Measurements from ENCODE around the gene TLR2. TPM values are rescaled to one million over a fixed set of nuclear protein-coding genes. Genes with fewer than 3 reads are reported as not detected.

Gene TLR2
- total RNA-seq, 4 donors from 2014 or later: 8.4 to 13.1 (median 10.1) TPM

GRCh38 chr4:153728151-153728550 is 44.1 kb downstream of the TLR2 start:
- no peak overlapping the region for H3K27ac ChIP-seq
- WGBS: 94% methylated on average over 5 of the region's 5 CpGs
- no peak for DNase-seq (ENCODE audit: low spot score in 2 of 2)

GRCh38 chr4:153728660-153729059 is 44.6 kb downstream of the TLR2 start:
- no peaks in the 10 kb centered on the region for H3K27me3 ChIP-seq
- no peaks in the 10 kb centered on the region for H3K4me1 ChIP-seq
- no peaks in the 10 kb centered on the region for H3K9me3 ChIP-seq
- no peak for DNase-seq (ENCODE audit: low spot score in 2 of 2)
- H3K27ac ChIP-seq: no peak overlapping the region
- no peak overlapping the region for H3K4me3 ChIP-seq
- WGBS: 80% methylated on average over 4 of the region's 4 CpGs
- no peak for TF ChIP-seq POLR2A (IDR thresholded peaks at IDR 0.05)
- TF ChIP-seq EP300 (IDR thresholded peaks at IDR 0.05): no peak
- TF ChIP-seq CTCF (IDR thresholded peaks at IDR 0.05): no peak
- TF ChIP-seq POLR2AphosphoS5 (IDR thresholded peaks at IDR 0.05): no peak
- H3K36me3 ChIP-seq: no peaks in the 10 kb centered on the region

More at GRCh38 chr4:153728151-153728550, 44.1 kb downstream of the TLR2 start:
- Histone ChIP-seq H3K36me3 (no peaks in the 10 kb centered on the region), H3K4me3 (no peak overlapping the region), H3K27me3 (no peaks in the 10 kb centered on the region), H3K9me3 (no peaks in the 10 kb centered on the region), H3K4me1 (no peaks in the 10 kb centered on the region)
- TF ChIP-seq POLR2A (IDR thresholded peaks at IDR 0.05) (no peak), CTCF (IDR thresholded peaks at IDR 0.05) (no peak), EP300 (IDR thresholded peaks at IDR 0.05) (no peak), POLR2AphosphoS5 (IDR thresholded peaks at IDR 0.05) (no peak)

- H3K4me3 ChIP-seq: no peak overlapping the region
- DNase-seq (ENCODE audit: low spot score in 2 of 2): no peak
- H3K4me1 ChIP-seq: no peaks in the 10 kb centered on the region
- 87% methylated on average over 2 of the region's 2 CpGs for WGBS
- no peaks in the 10 kb centered on the region for H3K9me3 ChIP-seq
- no peak for TF ChIP-seq POLR2AphosphoS5 (IDR thresholded peaks at IDR 0.05)
- no peaks in the 10 kb centered on the region for H3K36me3 ChIP-seq
- H3K27ac ChIP-seq: no peak overlapping the region
- H3K27me3 ChIP-seq: no peaks in the 10 kb centered on the region
Observed at GRCh38 chr4:153729895-153730294, 45.8 kb downstream of the TLR2 start.

- 12% methylated on average over 3 of the region's 3 CpGs for WGBS
- no peak for DNase-seq (ENCODE audit: low spot score in 2 of 2)
Observed at GRCh38 chr4:153731239-153731638, 47.2 kb downstream of the TLR2 start.

GRCh38 chr4:153733751-153734448 is 49.8 kb downstream of the TLR2 start:
- no peak for TF ChIP-seq POLR2A (IDR thresholded peaks at IDR 0.05)
- TF ChIP-seq EP300 (IDR thresholded peaks at IDR 0.05): no peak
- no peak for TF ChIP-seq CTCF (IDR thresholded peaks at IDR 0.05)
- no peak for TF ChIP-seq POLR2AphosphoS5 (IDR thresholded peaks at IDR 0.05)
- Histone ChIP-seq H3K4me3 (no peak overlapping the region), H3K4me1 (no peaks in the 10 kb centered on the region), H3K9me3 (no peaks in the 10 kb centered on the region), H3K27me3 (no peaks in the 10 kb centered on the region), H3K36me3 (no peaks in the 10 kb centered on the region), H3K27ac (no peak overlapping the region)
- no peak for DNase-seq (ENCODE audit: low spot score in 2 of 2)
- 55% methylated on average over 4 of the region's 4 CpGs for WGBS

More at GRCh38 chr4:153731239-153731638, 47.2 kb downstream of the TLR2 start:
- no peak overlapping the region for H3K4me3 ChIP-seq
- no peaks in the 10 kb centered on the region for H3K27me3 ChIP-seq
- no peaks in the 10 kb centered on the region for H3K36me3 ChIP-seq
- no peaks in the 10 kb centered on the region for H3K4me1 ChIP-seq
- TF ChIP-seq POLR2AphosphoS5 (IDR thresholded peaks at IDR 0.05) (no peak), POLR2A (IDR thresholded peaks at IDR 0.05) (no peak), CTCF (IDR thresholded peaks at IDR 0.05) (no peak), EP300 (IDR thresholded peaks at IDR 0.05) (no peak)
- no peak overlapping the region for H3K27ac ChIP-seq
- no peaks in the 10 kb centered on the region for H3K9me3 ChIP-seq

Measured in suprapubic skin (tissue), 4 donors.